Immature natural killer cell (primary cell): Measurements from ENCODE around the gene DLG2. TPM values are rescaled to one million over a fixed set of nuclear protein-coding genes. Genes with fewer than 3 reads are reported as not detected.
"Not testable (repeated sequence)": the region's sequence is repeated elsewhere in the genome, so short reads cannot be mapped to it uniquely, and the experiment has no call there.

ENCODE experiments used
- DNase-seq, 3 donors: peaks; one replicate each; pipeline ENCODE4 v3.0.0; 2022; ENCODE audit warnings: mixed read lengths in 1 of 3
- H3K27ac Mint-ChIP-seq, 6 donors: one replicate each; pipeline ENCODE4 v1.8.0; 2020; ENCODE audit warnings: mixed read lengths in 6 of 6, mild to moderate bottlenecking in 5 of 6, inconsistent platforms in 4 of 6, moderate library complexity in 3 of 6
- H3K27me3 Mint-ChIP-seq, 3 donors: one replicate each; pipeline ENCODE4 v1.8.0; 2020 to 2021; ENCODE audit warnings: low read depth in 3 of 3, mild to moderate bottlenecking in 3 of 3, mixed read lengths in 3 of 3, moderate library complexity in 3 of 3, inconsistent platforms in 1 of 3
- H3K36me3 Mint-ChIP-seq, 3 donors: one replicate each; pipeline ENCODE4 v1.8.0; 2020; ENCODE audit warnings: mixed read lengths in 3 of 3, inconsistent platforms in 2 of 3, mild to moderate bottlenecking in 2 of 3
- H3K4me1 Mint-ChIP-seq, 2 donors: one replicate each; pipeline ENCODE4 v1.8.0; 2020; ENCODE audit warnings: inconsistent platforms in 2 of 2, mild to moderate bottlenecking in 2 of 2, mixed read lengths in 2 of 2, moderate library complexity in 1 of 2
- H3K4me3 Mint-ChIP-seq, 5 donors: one replicate each; pipeline ENCODE4 v1.8.0; 2020; ENCODE audit warnings: mild to moderate bottlenecking in 5 of 5, mixed read lengths in 5 of 5, inconsistent platforms in 3 of 5, moderate library complexity in 3 of 5
- H3K9me3 Mint-ChIP-seq, 6 donors: one replicate each; pipeline ENCODE4 v1.8.0; 2020; ENCODE audit warnings: mild to moderate bottlenecking in 6 of 6, mixed read lengths in 6 of 6, inconsistent platforms in 4 of 6, moderate library complexity in 3 of 6
- polyA plus RNA-seq, 3 donors: library from polyadenylated mRNA; unstranded; fragments of 300-500 nt; fragmentation: Illumina TruSeq; gene quantifications; one replicate each; pipeline ENCODE4 v1.2.3, GENCODE V29; 2021

The DLG2 gene
- polyA plus RNA-seq, 3 donors from 2014 or later: 0.57 to 1.9 (median 1.2) TPM

GRCh38 chr11:84865257-84865656 lies 761.9 kb downstream of the DLG2 start:
- DNase-seq: no peak
- H3K27ac Mint-ChIP-seq: no peak overlapping the region
- H3K4me1 Mint-ChIP-seq: no peaks in the 10 kb centered on the region
- no peak overlapping the region for H3K4me3 Mint-ChIP-seq
- H3K9me3 Mint-ChIP-seq: peaks cover 0 to 29% (median 14%) of the 10 kb centered on the region in 6 donors
- H3K36me3 Mint-ChIP-seq: no peaks in the 10 kb centered on the region
- H3K27me3 Mint-ChIP-seq: peaks cover 0 to 2% (median 0%) of the 10 kb centered on the region in 3 donors

DNA sequence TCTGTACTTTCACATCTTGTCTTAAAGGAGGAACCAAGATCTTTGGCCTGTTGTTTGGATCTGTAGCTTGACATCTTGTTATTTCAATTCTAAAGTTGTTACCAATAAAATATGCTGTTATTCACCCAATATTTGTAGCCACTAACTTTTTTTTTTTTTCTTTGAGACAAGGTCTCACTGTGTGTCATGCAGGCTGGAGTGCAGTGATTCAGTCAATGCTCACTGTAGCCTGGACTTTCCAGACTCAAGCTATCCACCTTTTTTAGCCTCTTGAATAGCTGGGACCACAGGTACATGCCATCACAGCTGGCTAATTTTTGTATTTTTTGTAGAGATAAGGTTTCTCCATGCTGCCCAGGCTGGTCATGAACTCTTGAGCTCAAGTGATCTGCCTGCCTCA lies 769.4 kb downstream of the DLG2 start:
- Mint-ChIP-seq H3K4me1 (no peaks in the 10 kb centered on the region), H3K36me3 (no peaks in the 10 kb centered on the region), H3K27me3 (no peaks in the 10 kb centered on the region), H3K4me3 (no peak overlapping the region), H3K9me3 (peaks cover 4 to 49% (median 13%) of the 10 kb centered on the region in 6 donors), H3K27ac (no peak overlapping the region)
- DNase-seq: no peak

- Mint-ChIP-seq H3K27ac (no peak overlapping the region), H3K4me3 (no peak overlapping the region), H3K4me1 (no peaks in the 10 kb centered on the region), H3K27me3 (no peaks in the 10 kb centered on the region), H3K9me3 (peaks cover 4 to 43% (median 13%) of the 10 kb centered on the region in 6 donors), H3K36me3 (no peaks in the 10 kb centered on the region)
- DNase-seq: no peak
Measured at GRCh38 chr11:84855508-84856245, 771.5 kb downstream of the DLG2 start.

- Mint-ChIP-seq H3K9me3 (peaks cover 4 to 41% (median 11%) of the 10 kb centered on the region in 6 donors), H3K27ac (no peak overlapping the region), H3K4me1 (no peaks in the 10 kb centered on the region), H3K36me3 (no peaks in the 10 kb centered on the region), H3K4me3 (no peak overlapping the region), H3K27me3 (no peaks in the 10 kb centered on the region)
- DNase-seq: no peak
Measured at GRCh38 chr11:84854498-84854880, 772.7 kb downstream of the DLG2 start.

- Mint-ChIP-seq H3K4me3 (no peak overlapping the region), H3K27ac (no peak overlapping the region), H3K9me3 (peaks cover 4 to 46% (median 11%) of the 10 kb centered on the region in 6 donors), H3K27me3 (no peaks in the 10 kb centered on the region), H3K4me1 (no peaks in the 10 kb centered on the region), H3K36me3 (no peaks in the 10 kb centered on the region)
- DNase-seq: no peak
Measured at GRCh38 chr11:84853841-84854497, 773.2 kb downstream of the DLG2 start.

DNA sequence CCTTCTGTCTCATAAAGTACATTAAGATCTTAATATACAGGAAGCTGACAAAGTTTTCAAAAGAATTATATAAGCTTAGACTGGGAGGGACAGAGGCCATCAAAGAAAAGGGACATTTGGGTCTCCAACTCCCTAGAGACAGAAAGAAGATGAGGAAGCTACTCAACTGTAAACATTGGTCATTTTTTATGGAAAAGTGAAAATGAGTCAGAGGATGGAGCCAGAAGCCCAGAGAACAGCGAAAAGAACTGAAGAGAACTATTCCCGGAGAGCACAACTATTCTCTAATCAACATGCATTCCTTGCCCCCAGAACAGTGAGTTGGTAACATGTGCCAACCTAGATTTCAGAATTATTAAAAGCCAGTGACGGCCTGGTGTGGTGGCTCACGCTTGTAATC lies 779.3 kb downstream of the DLG2 start:
- no peak for DNase-seq
- Mint-ChIP-seq H3K4me3 (peak overlapping the region in 1 of 5 donors; percentile 36), H3K9me3 (peaks cover 4 to 26% (median 12%) of the 10 kb centered on the region in 6 donors), H3K27me3 (peaks cover 0 to 3% (median 0%) of the 10 kb centered on the region in 3 donors), H3K27ac (no peak overlapping the region), H3K4me1 (no peaks in the 10 kb centered on the region), H3K36me3 (no peaks in the 10 kb centered on the region)

DNA sequence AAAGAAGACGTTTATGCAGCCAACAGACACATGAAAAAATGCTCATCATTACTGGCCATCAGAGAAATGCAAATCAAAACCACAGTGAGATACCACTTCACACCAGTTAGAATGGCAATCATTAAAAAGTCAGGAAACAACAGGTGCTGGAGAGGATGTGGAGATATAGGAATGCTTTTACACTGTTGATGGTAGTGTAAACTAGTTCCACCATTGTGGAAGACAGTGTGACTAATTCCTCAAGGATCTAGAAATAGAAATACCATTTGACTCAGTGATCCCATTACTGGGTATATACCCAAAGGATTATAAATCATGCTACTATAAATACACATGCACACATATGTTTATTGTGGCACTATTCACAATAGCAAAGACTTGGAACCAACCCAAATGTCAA lies 786.9 kb downstream of the DLG2 start:
- H3K4me3 Mint-ChIP-seq, H3K36me3 Mint-ChIP-seq, H3K27me3 Mint-ChIP-seq, H3K4me1 Mint-ChIP-seq, DNase-seq, H3K27ac Mint-ChIP-seq: not testable (repeated sequence)
- peaks cover 3 to 34% (median 11%) of the 10 kb centered on the region in 6 donors for H3K9me3 Mint-ChIP-seq

DNA sequence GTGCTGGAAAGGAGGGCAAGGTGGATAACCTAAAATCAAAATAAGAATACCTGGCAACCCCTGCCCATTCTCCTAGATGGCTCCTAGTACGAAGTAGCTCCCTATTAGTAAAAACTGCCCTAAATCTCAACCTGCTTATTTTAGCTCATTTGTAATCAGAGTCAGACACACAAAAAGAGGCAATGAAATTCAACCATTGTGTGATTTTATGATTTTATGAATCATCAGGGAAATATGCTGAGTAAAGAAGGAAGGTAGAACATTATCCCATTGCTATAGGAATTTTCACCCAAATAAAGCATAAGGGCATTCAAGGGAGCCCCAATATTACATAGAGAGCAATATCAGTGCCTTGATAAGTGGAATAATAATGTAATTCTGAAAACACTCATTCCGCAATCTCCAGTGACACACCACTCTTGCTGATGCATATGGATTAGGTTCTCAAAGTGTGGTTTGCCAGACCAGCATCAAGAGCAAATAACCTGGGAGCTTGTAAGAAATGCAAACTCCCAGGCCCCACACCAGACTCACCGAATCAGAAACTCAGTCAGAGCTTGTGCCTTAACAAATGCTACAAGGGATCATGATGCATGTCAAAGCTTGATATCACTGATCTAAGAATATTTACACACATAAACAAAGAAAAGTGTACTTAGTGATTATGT lies 789.6 kb downstream of the DLG2 start:
- Mint-ChIP-seq H3K4me3 (no peak overlapping the region), H3K36me3 (no peaks in the 10 kb centered on the region), H3K4me1 (no peaks in the 10 kb centered on the region), H3K27me3 (peaks cover 0 to 2% (median 0%) of the 10 kb centered on the region in 3 donors), H3K9me3 (peaks cover 6 to 46% (median 11%) of the 10 kb centered on the region in 6 donors), H3K27ac (no peak overlapping the region)
- no peak for DNase-seq

DNA sequence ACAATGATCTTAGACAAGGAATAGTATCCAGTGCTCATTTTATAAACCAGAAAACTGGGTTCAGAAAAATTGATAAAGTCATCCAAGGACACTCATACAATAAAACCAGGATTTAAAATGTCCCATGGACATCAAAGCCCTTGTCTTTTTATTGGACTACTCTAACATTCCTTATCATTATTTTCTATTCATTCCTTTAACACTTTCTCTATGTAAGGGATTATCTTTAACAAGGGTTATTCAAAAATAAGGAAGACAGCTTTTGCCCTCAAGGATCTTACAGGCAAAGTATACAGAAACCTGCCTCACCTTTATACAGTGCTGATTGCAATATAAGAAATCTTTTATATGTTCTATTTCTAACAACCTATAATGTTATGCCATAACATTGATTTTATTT lies 790.8 kb downstream of the DLG2 start:
- Mint-ChIP-seq H3K9me3 (peaks cover 3 to 42% (median 11%) of the 10 kb centered on the region in 6 donors), H3K27me3 (peaks cover 0 to 2% (median 0%) of the 10 kb centered on the region in 3 donors), H3K4me1 (no peaks in the 10 kb centered on the region)

GRCh38 chr11:84833488-84834088 lies 793.6 kb downstream of the DLG2 start:
- no peak overlapping the region for H3K27ac Mint-ChIP-seq
- H3K4me1 Mint-ChIP-seq: no peaks in the 10 kb centered on the region
- no peak overlapping the region for H3K4me3 Mint-ChIP-seq
- H3K36me3 Mint-ChIP-seq: no peaks in the 10 kb centered on the region
- no peaks in the 10 kb centered on the region for H3K27me3 Mint-ChIP-seq
- no peak for DNase-seq
- peaks cover 0 to 35% (median 8%) of the 10 kb centered on the region in 6 donors for H3K9me3 Mint-ChIP-seq

More for the DNA sequence above, 790.8 kb downstream of the DLG2 start:
- Mint-ChIP-seq H3K36me3 (no peaks in the 10 kb centered on the region), H3K4me3 (no peak overlapping the region), H3K27ac (no peak overlapping the region)
- no peak for DNase-seq

DNA sequence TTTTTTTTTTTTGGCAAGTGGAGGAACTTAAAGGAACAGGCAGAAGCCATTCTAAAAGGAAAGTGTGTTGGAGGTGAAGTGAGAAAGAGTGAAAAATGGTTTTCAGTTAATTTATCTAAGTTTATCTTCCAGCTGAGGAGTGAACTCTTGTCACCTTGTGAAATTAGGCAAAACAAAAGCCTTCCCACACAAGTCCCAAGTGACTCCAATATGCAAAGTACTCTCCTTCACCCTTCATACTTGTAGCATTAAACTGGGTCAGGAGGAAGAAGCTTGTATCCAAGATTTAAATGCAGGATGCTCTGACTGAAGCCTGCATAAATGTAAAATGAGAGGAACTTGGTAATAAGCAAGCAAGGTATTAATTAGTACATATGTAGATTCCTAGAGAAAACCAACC lies 796.8 kb downstream of the DLG2 start:
- H3K36me3 Mint-ChIP-seq: no peaks in the 10 kb centered on the region
- H3K27ac Mint-ChIP-seq: no peak overlapping the region
- no peak for DNase-seq
- H3K4me1 Mint-ChIP-seq: no peaks in the 10 kb centered on the region
- peaks cover 0 to 1% (median 0%) of the 10 kb centered on the region in 3 donors for H3K27me3 Mint-ChIP-seq
- H3K9me3 Mint-ChIP-seq: peaks cover 0 to 40% (median 7%) of the 10 kb centered on the region in 6 donors
- no peak overlapping the region for H3K4me3 Mint-ChIP-seq

GRCh38 chr11:84829162-84829561 lies 798.0 kb downstream of the DLG2 start:
- H3K4me3 Mint-ChIP-seq: no peak overlapping the region
- no peak for DNase-seq
- no peaks in the 10 kb centered on the region for H3K36me3 Mint-ChIP-seq
- peaks cover 0 to 37% (median 7%) of the 10 kb centered on the region in 6 donors for H3K9me3 Mint-ChIP-seq
- no peak overlapping the region for H3K27ac Mint-ChIP-seq
- no peaks in the 10 kb centered on the region for H3K4me1 Mint-ChIP-seq
- H3K27me3 Mint-ChIP-seq: peaks cover 0 to 1% (median 0%) of the 10 kb centered on the region in 3 donors

DNA sequence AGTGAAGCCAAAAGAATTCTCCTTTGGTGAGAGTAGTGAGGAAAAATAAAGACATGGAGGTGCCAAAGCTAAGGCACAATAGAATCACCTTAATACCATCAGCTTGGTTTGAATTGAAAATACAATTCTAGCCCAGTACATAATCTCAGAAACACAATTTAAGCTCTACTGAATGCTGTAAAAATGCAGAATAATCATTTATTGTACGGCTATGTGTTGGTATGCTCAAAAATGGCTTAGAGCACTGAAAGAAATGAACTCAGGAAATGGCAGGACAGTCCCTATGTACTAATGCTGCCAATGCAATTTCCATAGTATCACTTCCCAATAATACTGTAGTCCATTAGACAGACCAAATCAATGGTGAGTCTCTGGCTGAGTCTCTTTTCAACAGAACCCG lies 798.5 kb downstream of the DLG2 start:
- H3K27me3 Mint-ChIP-seq: peaks cover 0 to 2% (median 1%) of the 10 kb centered on the region in 3 donors
- DNase-seq: no peak
- peaks cover 0 to 35% (median 9%) of the 10 kb centered on the region in 6 donors for H3K9me3 Mint-ChIP-seq
- no peak overlapping the region for H3K4me3 Mint-ChIP-seq
- H3K36me3 Mint-ChIP-seq: no peaks in the 10 kb centered on the region
- no peaks in the 10 kb centered on the region for H3K4me1 Mint-ChIP-seq
- no peak overlapping the region for H3K27ac Mint-ChIP-seq
